KOPT-K1 (cell line): ENCODE measurements around the gene NBPF15.
"Not testable (repeated sequence)": the region's sequence is repeated elsewhere in the genome, so short reads cannot be mapped to it uniquely, and the experiment has no call there.

Source experiments
- H3K27ac ChIP-seq: fragments of 200-600 bp; sonication (generic); 2 replicates; pipeline ENCODE4 v1.5.1; 2016; ENCODE audit warnings: antibody characterized with exemption, mild to moderate bottlenecking, low read depth, low read length; ENCODE audit not compliant: poor library complexity, severe bottlenecking
- H3K36me3 ChIP-seq: fragments of 200-600 bp; sonication (generic); 2 replicates; pipeline ENCODE4 v1.5.1; 2017; ENCODE audit warnings: antibody characterized with exemption, mild to moderate bottlenecking, low read length, moderate library complexity; ENCODE audit not compliant: insufficient read depth
- H3K9me3 ChIP-seq: fragments of 200-600 bp; sonication (generic); 2 replicates; pipeline ENCODE4 v1.5.1; 2017; ENCODE audit warnings: antibody characterized with exemption, low read length, mild to moderate bottlenecking; ENCODE audit not compliant: insufficient read depth, poor library complexity, severe bottlenecking

NBPF15 gene

GRCh38 chr1:144461136-144461759 is at the start of gene NBPF15:
Gene NBPF15 (minus strand): TSS chr1:144461669. CDS start chr1:144440003, 21,666 bp downstream.
- not testable (repeated sequence) for H3K9me3 ChIP-seq, H3K36me3 ChIP-seq, H3K27ac ChIP-seq

- not testable (repeated sequence) for H3K9me3 ChIP-seq, H3K27ac ChIP-seq, H3K36me3 ChIP-seq
These were observed 35.0 kb upstream of the NBPF15 start for GRCh38 chr1:144496429-144496828.

GRCh38 chr1:144494130-144494529 is 32.7 kb upstream of the NBPF15 start:
- H3K9me3 ChIP-seq, H3K27ac ChIP-seq, H3K36me3 ChIP-seq: not testable (repeated sequence)

GRCh38 chr1:144490394-144490793 is 28.9 kb upstream of the NBPF15 start:
- not testable (repeated sequence) for H3K9me3 ChIP-seq, H3K27ac ChIP-seq, H3K36me3 ChIP-seq

- H3K27ac ChIP-seq, H3K36me3 ChIP-seq, H3K9me3 ChIP-seq: not testable (repeated sequence)
These were observed 25.5 kb upstream of the NBPF15 start for GRCh38 chr1:144487002-144487401.

GRCh38 chr1:144485048-144485993 is 23.9 kb upstream of the NBPF15 start:
- H3K27ac ChIP-seq, H3K9me3 ChIP-seq, H3K36me3 ChIP-seq: not testable (repeated sequence)

- not testable (repeated sequence) for H3K9me3 ChIP-seq, H3K36me3 ChIP-seq, H3K27ac ChIP-seq
These were observed 12.4 kb upstream of the NBPF15 start for GRCh38 chr1:144473897-144474296.

GRCh38 chr1:144471434-144471833 is 10.0 kb upstream of the NBPF15 start:
- not testable (repeated sequence) for H3K27ac ChIP-seq, H3K9me3 ChIP-seq, H3K36me3 ChIP-seq

GRCh38 chr1:144461778-144462177 is 309 bp upstream of the NBPF15 start:
- not testable (repeated sequence) for H3K27ac ChIP-seq, H3K9me3 ChIP-seq, H3K36me3 ChIP-seq

- H3K27ac ChIP-seq, H3K9me3 ChIP-seq, H3K36me3 ChIP-seq: not testable (repeated sequence)
These were observed 783 bp downstream of the NBPF15 start for GRCh38 chr1:144460686-144461085.

- H3K27ac ChIP-seq, H3K9me3 ChIP-seq, H3K36me3 ChIP-seq: not testable (repeated sequence)
These were observed 19.1 kb downstream of the NBPF15 start for GRCh38 chr1:144442402-144442801.

- not testable (repeated sequence) for H3K36me3 ChIP-seq, H3K27ac ChIP-seq, H3K9me3 ChIP-seq
These were observed 21.7 kb downstream of the NBPF15 start for GRCh38 chr1:144439737-144440136.

- H3K27ac ChIP-seq, H3K36me3 ChIP-seq, H3K9me3 ChIP-seq: not testable (repeated sequence)
These were observed 42.4 kb downstream of the NBPF15 start for GRCh38 chr1:144418891-144419694.

GRCh38 chr1:144413404-144414118 is 47.9 kb downstream of the NBPF15 start:
- H3K27ac ChIP-seq, H3K36me3 ChIP-seq, H3K9me3 ChIP-seq: not testable (repeated sequence)
